Measurements from ENCODE around the gene ALDOA.

Gene ALDOA

DNA sequence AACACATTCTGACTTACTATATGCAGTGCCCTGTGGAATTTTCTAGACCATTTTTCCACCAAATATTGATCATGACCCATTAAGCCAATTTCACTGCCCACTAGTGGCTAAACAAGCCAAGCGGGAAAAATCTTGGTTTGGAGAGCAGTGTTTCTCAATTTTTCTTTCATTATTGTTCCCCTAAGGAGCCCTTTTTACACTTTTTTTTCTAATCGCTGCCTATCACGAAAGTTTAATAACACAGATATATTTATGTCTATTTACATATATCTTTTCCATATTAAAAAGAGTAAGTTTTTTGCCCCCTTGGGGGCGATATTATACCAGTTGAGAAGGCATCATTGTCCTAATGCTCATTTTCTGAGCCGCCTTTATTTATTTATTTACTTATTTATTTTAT, 23.7 kb upstream of the ALDOA start:
- no peak for DNase-seq (ENCODE audit: low read depth in 2 of 2)

GRCh38 chr16:30046178-30046577, 19.4 kb upstream of the ALDOA start:
- no peak for DNase-seq (ENCODE audit: low read depth in 2 of 2)

- no peak for DNase-seq (ENCODE audit: low read depth in 2 of 2)
Measured at GRCh38 chr16:30046588-30046987, 19.0 kb upstream of the ALDOA start.

- DNase-seq (ENCODE audit: low read depth in 2 of 2), result no peak
Measured at GRCh38 chr16:30049871-30050270, 15.7 kb upstream of the ALDOA start.

DNA sequence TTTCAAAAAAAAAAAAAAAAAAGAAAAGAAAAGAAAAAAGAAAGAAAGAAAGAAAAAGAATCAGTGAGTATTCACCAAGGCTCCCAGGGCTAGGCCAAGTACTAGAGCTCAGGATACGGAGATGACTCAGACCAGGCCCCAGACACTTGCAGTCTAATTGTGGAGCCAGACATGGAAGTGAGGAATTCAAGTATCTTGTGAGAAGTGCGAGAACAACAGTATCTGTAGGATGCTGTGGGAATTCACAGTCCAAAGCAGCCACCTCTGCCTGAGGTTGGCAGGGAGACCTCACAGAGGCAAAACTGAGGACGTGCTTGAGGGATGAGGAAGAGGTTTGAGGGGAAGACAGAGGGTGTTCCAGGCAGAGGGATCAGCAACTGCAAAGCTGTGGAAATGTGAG, 14.0 kb upstream of the ALDOA start:
- DNase-seq (ENCODE audit: low read depth in 2 of 2), result no peak

GRCh38 chr16:30052671-30053372, 12.7 kb upstream of the ALDOA start:
- DNase-seq (ENCODE audit: low read depth in 2 of 2), result peak; percentile 91 to 94

- DNase-seq (ENCODE audit: low read depth in 2 of 2), result no peak
Measured at GRCh38 chr16:30053376-30054015, 12.1 kb upstream of the ALDOA start.

- no peak for DNase-seq (ENCODE audit: low read depth in 2 of 2)
Measured at GRCh38 chr16:30054451-30054850, 11.1 kb upstream of the ALDOA start.

- DNase-seq (ENCODE audit: low read depth in 2 of 2), result peak in 1 of 2 donors; percentile 55
Measured at GRCh38 chr16:30054959-30055553, 10.5 kb upstream of the ALDOA start.

GRCh38 chr16:30060346-30060745, 5.2 kb upstream of the ALDOA start:
- DNase-seq (ENCODE audit: low read depth in 2 of 2), result no peak

- DNase-seq (ENCODE audit: low read depth in 2 of 2), result no peak
Measured at GRCh38 chr16:30060836-30061554, 4.6 kb upstream of the ALDOA start.

GRCh38 chr16:30063278-30063892, 2.2 kb upstream of the ALDOA start:
- DNase-seq (ENCODE audit: low read depth in 2 of 2), result no peak

DNA sequence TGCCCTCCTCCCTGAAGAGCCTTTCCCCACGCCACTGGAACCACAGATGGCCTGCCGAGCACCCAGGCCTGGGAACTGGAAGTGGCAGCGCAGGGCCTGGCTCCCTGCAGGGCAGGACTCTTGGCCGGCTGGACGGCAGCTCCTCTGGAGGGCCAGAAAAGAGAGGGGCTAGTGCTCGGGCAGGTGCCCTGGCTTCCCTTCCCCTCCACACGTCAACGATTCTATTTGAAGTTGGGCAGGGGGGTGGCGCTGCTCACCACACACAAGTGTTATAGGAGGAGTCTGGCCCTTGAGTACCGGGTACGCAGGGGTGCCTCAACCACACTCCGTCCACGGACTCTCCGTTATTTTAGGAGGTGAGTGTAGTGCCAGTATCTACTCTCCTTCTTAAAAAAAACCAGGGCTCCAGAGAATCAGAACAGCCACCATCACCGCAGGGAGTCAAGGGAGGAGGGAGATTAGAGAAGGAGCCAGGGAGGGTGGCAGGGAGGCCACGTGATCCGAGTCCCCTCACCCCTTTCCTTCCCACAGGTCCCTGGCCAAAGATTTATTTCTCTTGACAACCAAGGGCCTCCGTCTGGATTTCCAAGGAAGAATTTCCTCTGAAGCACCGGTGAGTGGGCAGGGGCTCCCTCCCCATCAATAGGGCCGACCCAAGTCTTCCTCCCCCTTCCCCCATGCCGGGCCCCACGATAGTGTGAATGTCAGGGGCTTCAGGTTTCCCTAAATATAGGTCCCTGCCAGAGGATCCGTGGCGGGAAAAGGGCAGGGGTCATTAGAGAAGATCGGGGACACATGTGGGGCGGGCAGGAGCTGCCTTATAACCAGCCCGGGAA, 1.4 kb upstream of the ALDOA start:
- DNase-seq (ENCODE audit: low read depth in 2 of 2), result peak; percentile 55 to 66

- no peak for DNase-seq (ENCODE audit: low read depth in 2 of 2)
Measured at GRCh38 chr16:30064729-30065101, 845 bp upstream of the ALDOA start.

- DNase-seq (ENCODE audit: low read depth in 2 of 2), result peak; percentile 29 to 45
Measured at GRCh38 chr16:30065943-30066760, 592 bp downstream of the ALDOA start.

GRCh38 chr16:30066761-30067583, 1.4 kb downstream of the ALDOA start:
- no peak for DNase-seq (ENCODE audit: low read depth in 2 of 2)

GRCh38 chr16:30067584-30067916, 2.0 kb downstream of the ALDOA start:
- DNase-seq (ENCODE audit: low read depth in 2 of 2), result no peak

DNA sequence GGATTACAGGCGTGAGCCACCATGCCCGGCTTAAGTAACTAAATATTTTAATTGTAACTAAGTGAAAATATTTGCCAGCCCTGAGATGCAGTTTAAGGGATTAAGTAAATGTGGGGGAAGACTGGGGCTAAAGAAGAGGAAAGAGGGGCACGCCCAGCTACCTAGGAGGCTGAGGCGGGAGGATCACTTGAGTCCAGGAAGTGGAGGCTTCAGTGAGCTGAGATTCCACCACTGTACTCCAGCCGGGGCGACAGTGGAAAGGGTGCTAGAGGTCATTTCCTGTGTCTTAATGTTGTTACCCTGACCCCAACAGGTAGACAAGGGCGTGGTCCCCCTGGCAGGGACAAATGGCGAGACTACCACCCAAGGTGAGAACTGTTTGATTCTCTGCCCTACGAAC, 2.8 kb downstream of the ALDOA start:
- DNase-seq (ENCODE audit: low read depth in 2 of 2), result no peak

DNA sequence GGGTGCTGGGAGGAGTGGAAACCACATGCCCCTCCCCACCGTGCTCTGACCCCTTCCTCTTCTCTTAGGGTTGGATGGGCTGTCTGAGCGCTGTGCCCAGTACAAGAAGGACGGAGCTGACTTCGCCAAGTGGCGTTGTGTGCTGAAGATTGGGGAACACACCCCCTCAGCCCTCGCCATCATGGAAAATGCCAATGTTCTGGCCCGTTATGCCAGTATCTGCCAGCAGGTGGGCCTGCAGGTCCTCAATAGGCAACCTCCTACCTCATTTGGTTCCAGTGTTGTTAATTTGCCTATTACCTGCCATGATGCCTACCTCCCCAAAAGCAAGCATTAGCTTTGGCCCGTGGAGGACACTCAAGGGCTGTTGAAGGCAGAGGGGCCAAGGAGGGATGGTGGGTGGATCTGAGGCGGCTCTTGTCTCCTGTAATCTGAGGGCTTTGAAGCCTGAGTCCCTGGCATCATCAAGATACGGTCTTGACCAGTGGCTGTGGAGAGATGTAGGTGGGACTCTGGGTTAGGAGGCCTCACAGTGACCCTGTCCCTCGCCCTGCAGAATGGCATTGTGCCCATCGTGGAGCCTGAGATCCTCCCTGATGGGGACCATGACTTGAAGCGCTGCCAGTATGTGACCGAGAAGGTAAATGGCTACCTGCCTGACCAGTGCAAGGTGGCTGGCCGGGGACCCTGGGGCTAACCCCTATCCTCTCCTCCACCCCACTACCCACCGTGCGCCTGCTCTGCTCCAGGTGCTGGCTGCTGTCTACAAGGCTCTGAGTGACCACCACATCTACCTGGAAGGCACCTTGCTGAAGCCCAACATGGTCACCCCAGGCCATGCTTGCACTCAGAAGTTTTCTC, 3.4 kb downstream of the ALDOA start:
- DNase-seq (ENCODE audit: low read depth in 2 of 2), result peak in 1 of 2 donors; percentile 52
